Stimulated activated CD8-positive, alpha-beta memory T cell treated with anti-CD3 and anti-CD28 coated beads, Interleukin-12 subunit alpha, Interleukin-12 subunit beta, amount 100 ng/mL, for 1 hour (primary cell): Measurements from ENCODE around the gene ACLY.

ENCODE experiments used
- DNase-seq: peaks from one replicate; pipeline ENCODE4 v3.0.0-alpha.2; 2020; ENCODE audit warnings: low read depth

ACLY gene

DNA sequence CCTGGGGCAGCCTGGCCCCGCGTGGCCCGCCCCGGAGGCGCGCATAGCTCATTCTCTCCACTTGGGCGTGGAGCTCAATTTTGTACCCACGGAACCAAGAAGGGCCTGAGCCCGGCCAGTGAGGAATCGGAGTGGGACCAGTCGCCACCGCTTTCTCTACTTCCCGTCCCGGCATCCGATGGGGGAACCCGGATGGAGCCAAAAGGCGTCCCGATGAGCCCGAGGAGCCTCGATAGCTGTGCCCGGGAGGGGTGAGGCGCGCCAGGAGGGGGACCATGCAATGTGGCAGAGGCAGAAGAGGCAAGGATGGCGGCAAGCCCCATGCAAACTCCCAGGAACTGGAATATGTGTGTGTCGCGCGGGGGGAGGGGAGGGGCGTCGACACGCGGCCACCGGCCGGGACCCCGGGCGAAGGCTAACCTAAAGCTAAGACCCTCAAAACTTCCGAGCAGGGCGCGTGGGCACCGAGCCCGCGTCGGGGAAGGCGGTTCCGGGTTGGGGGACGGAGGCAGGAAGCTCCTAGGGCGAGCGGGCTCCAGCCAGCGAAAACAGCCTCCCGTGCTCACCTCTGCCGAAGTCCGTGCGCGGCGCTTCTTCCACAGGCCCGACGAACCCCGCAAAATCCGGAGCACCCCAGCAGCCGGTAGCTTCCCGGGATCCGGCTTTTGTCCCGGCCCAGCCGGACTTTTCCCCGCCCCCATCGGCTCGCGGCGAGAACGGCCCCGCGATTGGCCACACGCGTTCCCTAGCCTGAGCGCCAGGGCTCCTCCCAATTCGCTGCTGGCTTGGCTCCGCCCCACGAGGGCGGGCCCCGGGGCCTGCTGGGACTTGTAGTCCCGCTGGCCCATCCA, at the start of gene ACLY:
Gene ACLY, minus strand, starts transcription at position 638 of the 851 bp plus-strand sequence. CDS start 5,078 bp downstream, outside the sequence.
- DNase-seq, result peak; percentile 90

- DNase-seq, result no peak
Observed at GRCh38 chr17:41967921-41968578, 49.3 kb upstream of the ACLY start.

GRCh38 chr17:41967141-41967920, 48.6 kb upstream of the ACLY start:
- DNase-seq, result no peak

GRCh38 chr17:41966463-41967140, 47.9 kb upstream of the ACLY start, which contains the start of gene CNP:
Gene CNP (plus strand): TSS chr17:41966795. CDS start chr17:41966885, 90 bp downstream.
- peak; percentile 85 for DNase-seq

- peak; percentile 56 for DNase-seq
Observed at GRCh38 chr17:41965694-41966462, 47.1 kb upstream of the ACLY start.

GRCh38 chr17:41962768-41963434, 44.1 kb upstream of the ACLY start:
- DNase-seq, result peak; percentile 49

GRCh38 chr17:41962111-41962510, 43.4 kb upstream of the ACLY start:
- DNase-seq, result no peak

GRCh38 chr17:41959336-41960095, 40.8 kb upstream of the ACLY start:
- DNase-seq, result no peak

- DNase-seq, result no peak
Observed at GRCh38 chr17:41959030-41959335, 40.2 kb upstream of the ACLY start.

DNA sequence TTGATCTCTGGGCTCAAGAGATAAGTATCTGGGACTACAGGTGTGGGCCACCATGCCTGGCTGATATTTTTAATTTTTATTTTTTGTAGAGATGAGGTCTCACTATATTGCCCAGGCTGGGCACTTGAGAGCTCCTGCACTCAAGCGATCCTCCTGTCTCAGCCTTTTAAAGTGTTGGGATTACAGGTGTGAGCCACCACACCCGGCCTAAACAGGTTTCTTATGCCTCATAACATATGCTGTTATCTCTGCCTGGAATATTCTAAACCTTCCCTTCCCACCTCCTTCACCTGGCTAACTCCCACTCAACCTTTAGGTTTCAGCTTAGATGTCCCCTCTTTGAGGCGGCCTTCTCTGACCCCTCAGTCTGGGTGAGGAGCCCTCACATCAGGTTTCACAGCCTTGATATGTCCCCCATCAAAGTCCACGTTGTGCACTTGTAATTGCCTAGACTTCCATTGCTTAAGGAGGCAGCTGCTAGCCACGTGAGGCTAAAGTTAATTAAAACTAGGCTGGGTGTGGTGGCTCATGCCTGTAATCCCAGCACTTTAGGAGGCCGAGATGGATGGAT, 39.2 kb upstream of the ACLY start:
- no peak for DNase-seq

DNA sequence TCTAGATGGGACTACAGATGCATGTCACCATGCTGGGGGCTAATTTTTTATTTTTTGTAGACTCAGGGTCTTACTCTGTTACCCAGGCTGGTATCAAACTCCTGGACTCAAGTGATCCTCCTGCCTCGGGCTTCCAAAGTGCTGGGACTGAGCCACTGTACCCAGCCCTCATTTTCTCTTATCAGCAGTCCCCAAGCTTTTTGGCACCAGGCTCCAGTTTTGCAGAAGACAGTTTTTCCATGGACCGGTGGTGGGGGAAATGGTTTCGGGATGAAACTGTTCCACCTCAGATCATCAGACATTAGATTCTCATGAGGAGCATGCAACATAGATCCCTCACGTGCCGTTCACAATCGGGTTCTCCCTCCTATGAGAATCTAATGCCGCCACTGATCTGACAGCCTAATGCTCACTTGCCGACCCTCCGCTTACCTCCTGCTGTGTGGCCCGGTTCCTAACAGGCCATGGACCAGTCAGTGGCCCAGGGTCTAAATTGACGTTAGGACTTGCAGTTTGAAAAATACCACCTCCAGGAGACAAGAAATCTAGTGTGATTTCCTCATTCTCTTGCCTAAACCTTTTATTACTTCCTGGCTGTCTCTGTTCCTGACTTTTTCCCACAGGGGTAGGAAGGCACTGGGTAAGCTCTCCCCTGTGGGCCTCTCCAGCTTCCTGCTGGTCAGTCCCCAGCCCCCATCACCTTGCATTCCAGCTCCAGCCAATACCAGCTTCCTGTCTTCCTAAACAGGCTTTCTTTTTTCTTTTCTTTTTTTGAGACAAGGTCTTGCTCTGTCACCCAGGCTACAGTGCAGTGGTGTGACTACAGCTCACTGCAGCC, 38.5 kb upstream of the ACLY start:
- DNase-seq, result no peak

- no peak for DNase-seq
Observed at GRCh38 chr17:41956522-41956921, 37.8 kb upstream of the ACLY start.

GRCh38 chr17:41948762-41949460, 30.2 kb upstream of the ACLY start:
- DNase-seq, result no peak

DNA sequence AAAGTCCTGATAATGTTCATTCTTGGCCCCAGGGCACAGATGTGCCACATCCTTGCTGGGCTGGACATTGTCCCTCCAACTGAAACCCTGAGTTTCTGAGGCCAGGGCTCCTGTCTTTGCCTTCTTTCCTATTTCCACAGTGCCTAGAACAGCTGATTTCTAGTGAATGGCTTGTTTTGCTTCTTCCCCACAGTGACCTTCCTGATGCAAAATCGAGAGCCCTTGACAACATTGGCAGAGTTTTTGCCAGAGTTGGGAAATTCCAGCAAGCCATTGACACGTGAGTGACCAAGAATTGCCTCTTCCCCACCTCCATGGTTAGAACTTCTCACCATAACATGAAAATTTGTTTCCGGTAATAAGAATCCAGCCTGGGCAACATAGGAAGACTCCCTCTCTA, 26.2 kb upstream of the ACLY start:
- DNase-seq, result no peak

DNA sequence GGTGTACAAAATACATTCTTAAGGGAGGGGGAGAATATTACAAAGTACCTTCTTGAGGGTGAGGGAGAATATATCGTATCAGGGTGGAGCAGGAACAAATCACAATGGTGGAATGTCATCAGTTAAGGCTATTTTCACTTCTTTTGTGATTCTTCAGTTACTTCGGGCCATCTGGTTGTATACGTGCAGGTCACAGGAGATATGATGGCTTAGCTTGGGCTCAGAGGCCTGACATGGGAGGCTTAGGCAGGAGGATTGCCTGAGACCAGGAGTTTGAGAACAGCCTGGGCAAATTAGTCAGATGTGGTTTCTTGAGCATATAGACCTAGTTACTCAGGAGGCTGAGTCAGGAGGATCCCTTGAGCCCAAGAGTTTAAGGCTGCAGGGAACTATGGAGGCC, 24.7 kb upstream of the ACLY start:
- DNase-seq, result no peak

DNA sequence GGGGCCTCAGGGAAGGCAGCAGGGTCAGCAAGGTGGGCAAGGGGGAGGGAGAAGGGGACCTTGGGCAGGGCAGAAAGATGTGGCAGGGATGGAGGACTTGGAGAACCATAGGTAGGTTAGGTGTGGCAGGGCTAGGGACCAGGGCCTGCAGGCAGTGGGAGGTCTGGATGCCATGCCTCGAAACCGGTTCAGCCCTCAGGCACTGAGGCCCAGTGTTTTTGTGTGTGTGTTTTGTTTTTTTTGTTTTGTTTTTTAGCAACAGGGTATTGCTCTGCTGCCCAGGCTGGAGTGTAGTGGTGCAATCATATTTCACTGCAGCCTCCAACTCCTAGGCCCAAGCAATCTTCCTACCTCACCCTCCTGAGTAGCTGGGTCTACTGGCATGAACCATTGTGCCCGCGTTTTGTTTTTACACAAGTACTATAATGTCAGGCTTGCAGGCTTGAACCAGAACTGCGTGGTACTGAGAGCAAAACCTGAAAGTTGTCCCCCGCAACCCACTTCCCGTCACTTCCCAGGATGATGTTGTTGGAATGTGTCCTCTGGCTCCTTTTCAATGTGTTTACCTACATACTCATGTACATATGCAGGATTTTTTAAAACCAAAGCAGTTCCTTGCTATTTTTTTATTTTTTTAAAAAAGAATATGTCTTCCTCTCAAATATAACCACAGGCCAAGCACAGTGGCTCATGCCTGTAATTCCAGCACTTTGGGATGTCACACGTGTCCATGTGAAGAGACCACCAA, 24.0 kb upstream of the ACLY start:
- no peak for DNase-seq

- no peak for DNase-seq
Observed at GRCh38 chr17:41941168-41941567, 22.4 kb upstream of the ACLY start.
